ENCODE results near the gene STRN4.

Gene STRN4

DNA sequence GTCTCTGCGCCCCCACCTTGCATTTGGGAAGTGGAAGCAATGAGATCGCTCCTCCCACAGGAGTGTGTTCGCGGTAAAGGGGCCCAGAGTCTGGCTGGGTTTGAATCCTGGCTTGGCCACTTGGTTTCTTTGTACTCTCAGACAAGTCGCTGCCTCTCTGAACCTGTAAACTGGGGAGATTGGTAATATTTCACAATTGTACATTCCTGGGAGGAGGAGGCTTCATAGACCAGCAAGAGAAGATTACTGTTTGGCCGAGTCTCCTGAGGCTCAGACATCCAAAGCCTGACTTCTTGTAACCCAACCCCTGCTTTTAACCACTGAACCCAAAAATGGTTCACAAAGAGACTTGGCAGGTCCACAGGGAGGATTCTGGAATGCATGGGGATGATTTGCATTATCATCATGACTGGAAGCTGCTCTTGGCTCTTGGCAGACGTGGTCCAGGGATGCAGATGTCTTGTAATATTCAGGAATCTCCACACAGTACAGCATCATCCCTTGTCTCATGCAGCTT is 13.6 kb upstream of the STRN4 start:
- TF ChIP-seq, protein P1, sequence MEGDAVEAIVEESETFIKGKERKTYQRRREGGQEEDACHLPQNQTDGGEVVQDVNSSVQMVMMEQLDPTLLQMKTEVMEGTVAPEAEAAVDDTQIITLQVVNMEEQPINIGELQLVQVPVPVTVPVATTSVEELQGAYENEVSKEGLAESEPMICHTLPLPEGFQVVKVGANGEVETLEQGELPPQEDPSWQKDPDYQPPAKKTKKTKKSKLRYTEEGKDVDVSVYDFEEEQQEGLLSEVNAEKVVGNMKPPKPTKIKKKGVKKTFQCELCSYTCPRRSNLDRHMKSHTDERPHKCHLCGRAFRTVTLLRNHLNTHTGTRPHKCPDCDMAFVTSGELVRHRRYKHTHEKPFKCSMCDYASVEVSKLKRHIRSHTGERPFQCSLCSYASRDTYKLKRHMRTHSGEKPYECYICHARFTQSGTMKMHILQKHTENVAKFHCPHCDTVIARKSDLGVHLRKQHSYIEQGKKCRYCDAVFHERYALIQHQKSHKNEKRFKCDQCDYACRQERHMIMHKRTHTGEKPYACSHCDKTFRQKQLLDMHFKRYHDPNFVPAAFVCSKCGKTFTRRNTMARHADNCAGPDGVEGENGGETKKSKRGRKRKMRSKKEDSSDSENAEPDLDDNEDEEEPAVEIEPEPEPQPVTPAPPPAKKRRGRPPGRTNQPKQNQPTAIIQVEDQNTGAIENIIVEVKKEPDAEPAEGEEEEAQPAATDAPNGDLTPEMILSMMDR (IDR thresholded peaks at IDR 0.05; ENCODE audit: extremely low read depth, insufficient read depth, missing control alignments): no peak
- DNase-seq (ENCODE audit: low spot score): no peak
- in situ Hi-C loops (cut with MboI; ENCODE audit: low pct_unique_long_range_greater_than_20kb, low sequenced_read_pairs, unreplicated experiment): loop anchor here (5.0 kb wide), 1 partner anchor 82 kb away; no protein-coding TSS in a partner anchor

DNA sequence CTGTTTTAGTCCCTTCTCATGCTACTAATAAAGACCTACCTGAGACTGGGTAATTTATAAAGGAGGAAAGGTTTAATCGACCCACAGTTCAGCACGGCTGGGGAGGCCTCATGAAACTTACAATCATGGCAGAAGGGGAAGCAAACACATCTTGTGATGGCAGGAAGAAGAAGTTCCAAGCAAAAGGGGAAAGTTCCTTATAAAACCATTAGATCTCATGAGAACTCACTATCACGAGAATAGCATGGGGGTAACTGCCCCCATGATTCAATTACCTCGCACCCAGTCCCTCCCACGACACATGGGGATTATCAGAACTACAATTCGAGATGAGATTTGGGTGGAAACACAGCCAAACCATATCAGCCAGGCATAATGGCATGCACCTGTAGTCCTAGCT is 13.0 kb upstream of the STRN4 start:
- in situ Hi-C loops (cut with MboI; ENCODE audit: low pct_unique_long_range_greater_than_20kb, low sequenced_read_pairs, unreplicated experiment): no loop called here
- no peak for DNase-seq (ENCODE audit: low spot score)
- TF ChIP-seq, protein P1 (IDR thresholded peaks at IDR 0.05; ENCODE audit: extremely low read depth, insufficient read depth, missing control alignments): no peak

DNA sequence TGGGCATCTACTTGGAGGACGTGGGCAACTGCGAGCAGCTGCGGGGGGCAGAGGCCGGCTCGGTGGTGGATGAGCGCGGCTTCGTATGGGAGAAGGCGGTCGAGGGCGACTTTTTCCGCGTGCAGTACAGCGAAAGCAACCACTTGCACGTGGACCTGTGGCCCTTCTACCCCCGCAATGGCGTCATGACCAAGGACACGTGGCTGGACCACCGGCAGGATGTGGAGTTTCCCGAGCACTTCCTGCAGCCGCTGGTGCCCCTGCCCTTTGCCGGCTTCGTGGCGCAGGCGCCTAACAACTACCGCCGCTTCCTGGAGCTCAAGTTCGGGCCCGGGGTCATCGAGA is 10.3 kb upstream of the STRN4 start:
- in situ Hi-C loops (cut with MboI; ENCODE audit: low pct_unique_long_range_greater_than_20kb, low sequenced_read_pairs, unreplicated experiment): no loop called here
- TF ChIP-seq, protein P1 (IDR thresholded peaks at IDR 0.05; ENCODE audit: extremely low read depth, insufficient read depth, missing control alignments): no peak
- no peak for DNase-seq (ENCODE audit: low spot score)

DNA sequence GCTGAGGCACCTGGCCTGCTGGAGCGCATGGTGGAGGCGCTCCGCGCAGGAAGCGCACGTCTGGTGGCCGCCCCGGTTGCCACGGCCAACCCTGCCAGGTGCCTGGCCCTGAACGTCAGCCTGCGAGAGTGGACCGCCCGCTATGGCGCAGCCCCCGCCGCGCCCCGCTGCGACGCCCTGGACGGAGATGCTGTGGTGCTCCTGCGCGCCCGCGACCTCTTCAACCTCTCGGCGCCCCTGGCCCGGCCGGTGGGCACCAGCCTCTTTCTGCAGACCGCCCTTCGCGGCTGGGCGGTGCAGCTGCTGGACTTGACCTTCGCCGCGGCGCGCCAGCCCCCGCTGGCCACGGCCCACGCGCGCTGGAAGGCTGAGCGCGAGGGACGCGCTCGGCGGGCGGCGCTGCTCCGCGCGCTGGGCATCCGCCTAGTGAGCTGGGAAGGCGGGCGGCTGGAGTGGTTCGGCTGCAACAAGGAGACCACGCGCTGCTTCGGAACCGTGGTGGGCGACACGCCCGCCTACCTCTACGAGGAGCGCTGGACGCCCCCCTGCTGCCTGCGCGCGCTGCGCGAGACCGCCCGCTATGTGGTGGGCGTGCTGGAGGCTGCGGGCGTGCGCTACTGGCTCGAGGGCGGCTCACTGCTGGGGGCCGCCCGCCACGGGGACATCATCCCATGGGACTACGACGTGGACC is 9.7 kb upstream of the STRN4 start:
- DNase-seq (ENCODE audit: low spot score): no peak
- in situ Hi-C loops (cut with MboI; ENCODE audit: low pct_unique_long_range_greater_than_20kb, low sequenced_read_pairs, unreplicated experiment): no loop called here
- TF ChIP-seq, protein P1 (IDR thresholded peaks at IDR 0.05; ENCODE audit: extremely low read depth, insufficient read depth, missing control alignments): no peak

DNA sequence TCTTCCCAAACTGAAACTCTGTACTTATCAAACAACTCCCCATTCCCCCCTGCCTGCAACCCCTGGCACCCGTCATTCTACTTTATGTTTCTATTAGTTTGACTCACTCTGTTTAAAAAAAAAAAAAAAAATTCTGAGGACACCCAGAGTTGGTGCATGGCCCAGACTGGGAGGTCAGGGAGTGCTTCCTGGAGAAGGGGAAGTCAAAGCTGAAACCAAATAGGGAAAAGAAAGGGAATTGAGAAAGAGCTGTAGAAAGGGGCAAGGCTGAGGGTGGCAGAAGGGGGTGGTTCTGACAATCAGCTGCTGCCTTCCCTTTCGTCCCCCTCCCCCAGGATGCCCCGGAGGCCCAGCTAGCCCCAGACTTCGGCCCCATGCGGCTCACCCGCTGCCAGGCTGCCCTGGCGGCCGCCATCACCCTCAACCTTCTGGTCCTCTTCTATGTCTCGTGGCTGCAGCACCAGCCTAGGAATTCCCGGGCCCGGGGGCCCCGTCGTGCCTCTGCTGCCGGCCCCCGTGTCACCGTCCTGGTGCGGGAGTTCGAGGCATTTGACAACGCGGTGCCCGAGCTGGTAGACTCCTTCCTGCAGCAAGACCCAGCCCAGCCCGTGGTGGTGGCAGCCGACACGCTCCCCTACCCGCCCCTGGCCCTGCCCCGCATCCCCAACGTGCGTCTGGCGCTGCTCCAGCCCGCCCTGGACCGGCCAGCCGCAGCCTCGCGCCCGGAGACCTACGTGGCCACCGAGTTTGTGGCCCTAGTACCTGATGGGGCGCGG is 9.0 kb upstream of the STRN4 start:
- no peak for DNase-seq (ENCODE audit: low spot score)
- in situ Hi-C loops (cut with MboI; ENCODE audit: low pct_unique_long_range_greater_than_20kb, low sequenced_read_pairs, unreplicated experiment): no loop called here
- TF ChIP-seq, protein P1 (IDR thresholded peaks at IDR 0.05; ENCODE audit: extremely low read depth, insufficient read depth, missing control alignments): no peak

DNA sequence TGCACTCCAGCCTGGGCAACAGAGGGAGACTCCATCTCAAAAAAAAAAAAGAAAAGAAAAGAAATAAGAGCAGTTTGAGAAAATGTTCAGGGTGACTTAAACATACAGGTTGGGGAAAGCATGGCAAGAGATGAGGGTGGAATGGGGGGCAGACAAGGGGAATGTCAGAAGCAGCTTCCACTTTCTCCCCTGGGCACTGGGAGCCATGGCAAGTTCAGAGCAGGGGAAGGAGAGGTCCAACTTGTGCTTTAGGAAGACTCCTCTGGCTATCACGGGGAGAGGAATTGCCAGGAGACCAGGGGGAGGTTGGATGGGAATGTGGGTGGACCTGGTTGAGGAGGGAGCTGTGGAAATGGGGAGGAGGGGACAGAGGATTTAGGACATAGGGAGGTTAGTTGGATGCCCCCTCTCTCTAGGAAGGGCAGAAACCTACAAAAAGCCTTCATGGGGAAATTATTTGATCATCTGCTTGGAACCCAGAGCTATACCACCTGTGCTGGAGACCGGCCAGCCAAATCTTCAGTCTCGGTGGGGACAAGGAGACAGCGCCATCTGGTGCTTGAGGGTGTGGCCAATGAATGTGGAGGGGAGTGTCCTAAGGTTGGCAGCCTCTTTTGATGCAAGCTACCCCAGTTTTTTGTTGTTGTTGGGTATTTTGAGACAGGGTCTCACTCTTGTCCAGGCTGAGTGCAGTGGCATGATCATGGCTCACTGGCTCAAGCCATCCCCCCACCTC is 7.3 kb upstream of the STRN4 start:
- peak; percentile 80 for DNase-seq (ENCODE audit: low spot score)
- in situ Hi-C loops (cut with MboI; ENCODE audit: low pct_unique_long_range_greater_than_20kb, low sequenced_read_pairs, unreplicated experiment): no loop called here
- TF ChIP-seq, protein P1 (IDR thresholded peaks at IDR 0.05; ENCODE audit: extremely low read depth, insufficient read depth, missing control alignments): peak; percentile 66
